Measurements from ENCODE around the gene WWOX.

Gene WWOX

GRCh38 chr16:78936060-78936459, 836.6 kb downstream of the WWOX start:
- no peak for DNase-seq

- no peak for DNase-seq
Observed at GRCh38 chr16:78939597-78939996, 840.1 kb downstream of the WWOX start.

GRCh38 chr16:78942625-78943245, 843.3 kb downstream of the WWOX start:
- no peak for DNase-seq

- DNase-seq = no peak
Observed at GRCh38 chr16:78945336-78945735, 845.9 kb downstream of the WWOX start.

- no peak for DNase-seq
Observed at GRCh38 chr16:78946556-78946955, 847.1 kb downstream of the WWOX start.

- DNase-seq = no peak
Observed at GRCh38 chr16:78950768-78951167, 851.3 kb downstream of the WWOX start.

- no peak for DNase-seq
Observed at GRCh38 chr16:78952630-78953029, 853.2 kb downstream of the WWOX start.

GRCh38 chr16:78953526-78953925, 854.1 kb downstream of the WWOX start:
- no peak for DNase-seq

GRCh38 chr16:78955206-78955605, 855.8 kb downstream of the WWOX start:
- DNase-seq = no peak

GRCh38 chr16:78956859-78957258, 857.4 kb downstream of the WWOX start:
- DNase-seq = no peak

GRCh38 chr16:78957317-78958100, 858.1 kb downstream of the WWOX start:
- DNase-seq = peak; percentile 52

GRCh38 chr16:78961464-78961863, 862.0 kb downstream of the WWOX start:
- DNase-seq = no peak

- DNase-seq = no peak
Observed at GRCh38 chr16:78962457-78962929, 863.0 kb downstream of the WWOX start.

GRCh38 chr16:78967948-78968347, 868.5 kb downstream of the WWOX start:
- no peak for DNase-seq

GRCh38 chr16:78969721-78970120, 870.3 kb downstream of the WWOX start:
- DNase-seq = no peak

GRCh38 chr16:78970650-78971049, 871.2 kb downstream of the WWOX start:
- DNase-seq = no peak

GRCh38 chr16:78972006-78972405, 872.6 kb downstream of the WWOX start:
- no peak for DNase-seq

GRCh38 chr16:78972986-78973385, 873.5 kb downstream of the WWOX start:
- no peak for DNase-seq

- DNase-seq = peak; percentile 61
Observed at GRCh38 chr16:78976212-78976611, 876.8 kb downstream of the WWOX start.

GRCh38 chr16:78980825-78981224, 881.4 kb downstream of the WWOX start:
- DNase-seq = no peak

GRCh38 chr16:78982096-78982744, 882.8 kb downstream of the WWOX start:
- DNase-seq = no peak

- no peak for DNase-seq
Observed at GRCh38 chr16:78984324-78984723, 884.9 kb downstream of the WWOX start.

GRCh38 chr16:78984887-78985464, 885.5 kb downstream of the WWOX start:
- no peak for DNase-seq
